Left ventricle myocardium inferior (tissue), 1 donor: Measurements from ENCODE around the gene CCNI2. TPM values are rescaled to one million over a fixed set of nuclear protein-coding genes. Genes with fewer than 3 reads are reported as not detected.
"Not testable (repeated sequence)": the region's sequence is repeated elsewhere in the genome, so short reads cannot be mapped to it uniquely, and the experiment has no call there.

Experiments used
- DNase-seq: peaks from one replicate; pipeline ENCODE4 v3.0.0-alpha.2; 2020
- H3K27ac ChIP-seq: fragments of 200-600 bp; replicated peaks from 2 replicates; pipeline ENCODE4 v1.8.0; 2021
- H3K27me3 ChIP-seq: fragments of 200-600 bp; 2 replicates; pipeline ENCODE4 v1.8.0; 2021; ENCODE audit warnings: low read depth
- H3K36me3 ChIP-seq: fragments of 200-600 bp; 2 replicates; pipeline ENCODE4 v1.8.0; 2021
- H3K4me1 ChIP-seq: fragments of 200-600 bp; 2 replicates; pipeline ENCODE4 v1.8.0; 2021
- H3K4me3 ChIP-seq: fragments of 200-600 bp; 2 replicates; pipeline ENCODE4 v1.8.0; 2021; ENCODE audit warnings: mild to moderate bottlenecking, moderate library complexity
- H3K9me3 ChIP-seq: fragments of 200-600 bp; replicated peaks from 2 replicates; pipeline ENCODE4 v1.8.0; 2021
- intact Hi-C: fragments of 100-400 bp; cut with micrococcal nuclease; formaldehyde crosslinking; loops from one replicate; pipeline ENCODE4 v1.11.0; 2022
- total RNA-seq: library from RNA; stranded (reverse); fragmentation: NEBNext Ultra II Directional; extraction: Animal tissue kit (Norgen Biotek cat#: 25700); gene quantifications from one replicate; pipeline ENCODE4 v1.2.1, GENCODE V29; 2021
- TF ChIP-seq, protein P1 (sequence below): fragments of 200-600 bp; IDR thresholded peaks from 2 replicates; pipeline ENCODE4 v1.8.0; 2021; ENCODE audit warnings: antibody characterized with exemption, mild to moderate bottlenecking, borderline replicate concordance
- donor health status: DM: no; HTN: yes; CAD: no; lungs with severe emphysema.

Gene CCNI2
- total RNA-seq, 1 donor from 2014 or later = 0.08 TPM

GRCh38 chr5:132791026-132791425 lies 43.8 kb downstream of the CCNI2 start:
- intact Hi-C loops = no loop called here
- TF ChIP-seq, protein P1, sequence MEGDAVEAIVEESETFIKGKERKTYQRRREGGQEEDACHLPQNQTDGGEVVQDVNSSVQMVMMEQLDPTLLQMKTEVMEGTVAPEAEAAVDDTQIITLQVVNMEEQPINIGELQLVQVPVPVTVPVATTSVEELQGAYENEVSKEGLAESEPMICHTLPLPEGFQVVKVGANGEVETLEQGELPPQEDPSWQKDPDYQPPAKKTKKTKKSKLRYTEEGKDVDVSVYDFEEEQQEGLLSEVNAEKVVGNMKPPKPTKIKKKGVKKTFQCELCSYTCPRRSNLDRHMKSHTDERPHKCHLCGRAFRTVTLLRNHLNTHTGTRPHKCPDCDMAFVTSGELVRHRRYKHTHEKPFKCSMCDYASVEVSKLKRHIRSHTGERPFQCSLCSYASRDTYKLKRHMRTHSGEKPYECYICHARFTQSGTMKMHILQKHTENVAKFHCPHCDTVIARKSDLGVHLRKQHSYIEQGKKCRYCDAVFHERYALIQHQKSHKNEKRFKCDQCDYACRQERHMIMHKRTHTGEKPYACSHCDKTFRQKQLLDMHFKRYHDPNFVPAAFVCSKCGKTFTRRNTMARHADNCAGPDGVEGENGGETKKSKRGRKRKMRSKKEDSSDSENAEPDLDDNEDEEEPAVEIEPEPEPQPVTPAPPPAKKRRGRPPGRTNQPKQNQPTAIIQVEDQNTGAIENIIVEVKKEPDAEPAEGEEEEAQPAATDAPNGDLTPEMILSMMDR = no peak
- no peak overlapping the region for H3K4me3 ChIP-seq

GRCh38 chr5:132797651-132798050 lies 50.4 kb downstream of the CCNI2 start:
- no peak for DNase-seq
- Histone ChIP-seq H3K36me3 (no peaks in the 10 kb centered on the region), H3K27ac (no peak overlapping the region), H3K4me1 (no peaks in the 10 kb centered on the region), H3K27me3 (peaks cover 26% of the 10 kb centered on the region), H3K9me3 (no peaks in the 10 kb centered on the region), H3K4me3 (no peak overlapping the region)
- intact Hi-C loops = no loop called here
- TF ChIP-seq, protein P1 = no peak

More at GRCh38 chr5:132791026-132791425, 43.8 kb downstream of the CCNI2 start:
- Histone ChIP-seq H3K4me1 (no peaks in the 10 kb centered on the region), H3K36me3 (no peaks in the 10 kb centered on the region), H3K27me3 (peaks cover 8% of the 10 kb centered on the region), H3K27ac (no peak overlapping the region), H3K9me3 (no peaks in the 10 kb centered on the region)
- DNase-seq = no peak

- intact Hi-C loops = no loop called here
- peaks cover 23% of the 10 kb centered on the region for H3K27me3 ChIP-seq
These were observed 52.2 kb downstream of the CCNI2 start for GRCh38 chr5:132799392-132799791.

GRCh38 chr5:132800545-132800944 lies 53.3 kb downstream of the CCNI2 start:
- H3K27ac ChIP-seq = no peak overlapping the region
- intact Hi-C loops = no loop called here
- no peak overlapping the region for H3K4me3 ChIP-seq
- DNase-seq = no peak
- no peaks in the 10 kb centered on the region for H3K4me1 ChIP-seq
- TF ChIP-seq, protein P1 = no peak
- H3K27me3 ChIP-seq = peaks cover 27% of the 10 kb centered on the region
- no peaks in the 10 kb centered on the region for H3K36me3 ChIP-seq
- H3K9me3 ChIP-seq = no peaks in the 10 kb centered on the region

More at GRCh38 chr5:132799392-132799791, 52.2 kb downstream of the CCNI2 start:
- Histone ChIP-seq H3K9me3 (no peaks in the 10 kb centered on the region), H3K36me3 (no peaks in the 10 kb centered on the region), H3K4me3 (no peak overlapping the region), H3K27ac (no peak overlapping the region), H3K4me1 (no peaks in the 10 kb centered on the region)
- TF ChIP-seq, protein P1 = no peak
- no peak for DNase-seq

DNA sequence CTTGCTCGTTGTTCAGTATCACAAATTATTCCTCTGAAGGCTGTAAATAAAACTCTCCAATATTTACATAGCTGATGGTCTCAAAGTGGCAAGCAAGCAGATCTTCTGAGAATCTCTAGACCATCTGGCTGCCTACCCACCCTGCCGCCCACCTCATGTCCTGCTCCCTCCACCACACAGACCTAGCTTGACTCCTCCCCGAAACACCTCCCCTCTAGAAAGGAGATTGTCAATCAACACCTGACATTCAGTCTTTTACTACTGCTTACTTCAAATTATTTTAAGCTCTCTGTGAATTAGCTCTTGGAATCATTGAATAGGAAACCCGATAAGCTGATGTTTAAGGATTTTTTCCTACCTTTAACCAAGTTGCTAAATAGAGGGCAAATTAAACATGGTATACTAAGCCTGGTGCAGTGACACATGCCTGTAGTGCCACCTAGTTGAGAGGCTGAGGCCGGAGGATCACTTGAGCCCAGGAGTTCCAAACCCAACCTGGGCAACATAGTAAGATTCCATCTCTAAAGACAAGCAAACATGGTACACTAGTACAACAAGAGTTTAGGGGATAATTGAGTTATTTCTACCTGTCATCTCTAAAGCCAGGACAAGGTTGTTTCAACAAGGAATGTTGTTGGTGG lies 54.9 kb downstream of the CCNI2 start:
- H3K27ac ChIP-seq = no peak overlapping the region
- H3K9me3 ChIP-seq = no peaks in the 10 kb centered on the region
- intact Hi-C loops = no loop called here
- DNase-seq = no peak
- no peak overlapping the region for H3K4me3 ChIP-seq
- no peaks in the 10 kb centered on the region for H3K36me3 ChIP-seq
- H3K27me3 ChIP-seq = peaks cover 35% of the 10 kb centered on the region
- no peaks in the 10 kb centered on the region for H3K4me1 ChIP-seq
- TF ChIP-seq, protein P1 = no peak

GRCh38 chr5:132802685-132803066 lies 55.5 kb downstream of the CCNI2 start:
- H3K4me1 ChIP-seq, H3K27ac ChIP-seq, H3K4me3 ChIP-seq, intact Hi-C loops, H3K36me3 ChIP-seq, DNase-seq, H3K9me3 ChIP-seq: not testable (repeated sequence)
- peaks cover 38% of the 10 kb centered on the region for H3K27me3 ChIP-seq
